Large intestine (tissue), 3 donors: ENCODE results near the gene OGA. TPM values are rescaled to one million over a fixed set of nuclear protein-coding genes. Genes with fewer than 3 reads are reported as not detected.

Experiments used
- DNase-seq, 2 donors: peaks; one replicate each; pipeline versions ENCODE4 v3.0.0 to v3.0.0-alpha.2; 2013
- H3K27ac ChIP-seq: one replicate; pipeline ENCODE4 v1.5.1; 2013; ENCODE audit warnings: low read length
- H3K27me3 ChIP-seq: 2 replicates; pipeline ENCODE4 v1.6.1; 2013; ENCODE audit warnings: low read length; ENCODE audit not compliant: control insufficient read depth, insufficient read depth
- H3K36me3 ChIP-seq: 2 replicates; pipeline ENCODE4 v1.6.1; 2013; ENCODE audit warnings: low read length; ENCODE audit not compliant: control insufficient read depth, insufficient read depth
- H3K4me1 ChIP-seq: one replicate; pipeline ENCODE4 v1.6.1; 2013; ENCODE audit warnings: low read length; ENCODE audit not compliant: control insufficient read depth, insufficient read depth
- H3K4me3 ChIP-seq: one replicate; pipeline ENCODE4 v1.5.1; 2013; ENCODE audit warnings: low read length
- H3K9me3 ChIP-seq: one replicate; pipeline ENCODE4 v1.6.1; 2013; ENCODE audit warnings: mild to moderate bottlenecking, low read depth, low read length, moderate library complexity; ENCODE audit not compliant: control insufficient read depth
- WGBS: methylation state at CpG from one replicate; pipeline ENCODE4 v1.1.5; 2013; ENCODE audit warnings: low lambda C conversion rate; ENCODE audit not compliant: insufficient coverage; 5-methylcytosine and 5-hydroxymethylcytosine counted together
- polyA plus RNA-seq: library from polyadenylated mRNA; unstranded; fragments of 120-200 nt; gene quantifications from one replicate; pipeline ENCODE4 v1.2.1, GENCODE V29; 2013

OGA gene
- polyA plus RNA-seq, 1 donor, result 129 TPM

DNA sequence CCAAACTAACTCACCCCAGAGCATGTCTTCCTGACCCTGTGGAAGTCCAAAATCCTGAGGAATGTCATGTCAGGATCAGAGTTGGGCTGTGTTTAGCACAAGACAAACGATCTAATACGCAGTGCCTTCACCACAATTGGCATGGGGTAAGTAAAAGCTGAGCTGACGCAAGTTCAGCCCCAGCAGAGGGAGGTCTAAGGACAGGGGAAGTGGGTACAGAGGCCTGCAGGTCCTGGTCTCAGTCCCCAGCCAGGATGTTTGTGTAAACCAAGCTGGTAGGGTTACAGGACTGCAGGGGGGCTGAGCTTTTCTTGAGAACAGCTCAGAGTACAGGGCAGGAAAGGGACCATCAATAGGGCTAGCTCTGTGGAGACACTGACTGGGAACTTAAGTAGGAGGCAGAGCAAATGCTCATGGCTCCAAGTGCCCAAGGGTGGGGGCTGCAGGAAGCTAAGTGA lies 30.7 kb upstream of the OGA start:
- peaks cover 40% of the 10 kb centered on the region for H3K36me3 ChIP-seq
- no peaks in the 10 kb centered on the region for H3K27me3 ChIP-seq
- H3K4me1 ChIP-seq, result peaks cover 2% of the 10 kb centered on the region
- H3K4me3 ChIP-seq, result no peak overlapping the region
- H3K27ac ChIP-seq, result no peak overlapping the region
- no CpG with 5 or more reads among the region's 3 CpGs for WGBS
- DNase-seq, result no peak
- H3K9me3 ChIP-seq, result no peaks in the 10 kb centered on the region

- no peak overlapping the region for H3K4me3 ChIP-seq
- DNase-seq, result no peak
- H3K27ac ChIP-seq, result no peak overlapping the region
- WGBS, result no CpG with 5 or more reads among the region's 4 CpGs
- no peaks in the 10 kb centered on the region for H3K9me3 ChIP-seq
- H3K36me3 ChIP-seq, result peaks cover 40% of the 10 kb centered on the region
- no peaks in the 10 kb centered on the region for H3K27me3 ChIP-seq
- peaks cover 2% of the 10 kb centered on the region for H3K4me1 ChIP-seq
These were observed 30.2 kb upstream of the OGA start for GRCh38 chr10:101848408-101848807.

- Histone ChIP-seq H3K36me3 (peaks cover 38% of the 10 kb centered on the region), H3K27me3 (no peaks in the 10 kb centered on the region), H3K4me3 (no peak overlapping the region), H3K9me3 (no peaks in the 10 kb centered on the region), H3K4me1 (peaks cover 8% of the 10 kb centered on the region), H3K27ac (no peak overlapping the region)
- DNase-seq, result no peak
- no CpG with 5 or more reads among the region's 3 CpGs for WGBS
These were observed 27.6 kb upstream of the OGA start for GRCh38 chr10:101845893-101846292.

DNA sequence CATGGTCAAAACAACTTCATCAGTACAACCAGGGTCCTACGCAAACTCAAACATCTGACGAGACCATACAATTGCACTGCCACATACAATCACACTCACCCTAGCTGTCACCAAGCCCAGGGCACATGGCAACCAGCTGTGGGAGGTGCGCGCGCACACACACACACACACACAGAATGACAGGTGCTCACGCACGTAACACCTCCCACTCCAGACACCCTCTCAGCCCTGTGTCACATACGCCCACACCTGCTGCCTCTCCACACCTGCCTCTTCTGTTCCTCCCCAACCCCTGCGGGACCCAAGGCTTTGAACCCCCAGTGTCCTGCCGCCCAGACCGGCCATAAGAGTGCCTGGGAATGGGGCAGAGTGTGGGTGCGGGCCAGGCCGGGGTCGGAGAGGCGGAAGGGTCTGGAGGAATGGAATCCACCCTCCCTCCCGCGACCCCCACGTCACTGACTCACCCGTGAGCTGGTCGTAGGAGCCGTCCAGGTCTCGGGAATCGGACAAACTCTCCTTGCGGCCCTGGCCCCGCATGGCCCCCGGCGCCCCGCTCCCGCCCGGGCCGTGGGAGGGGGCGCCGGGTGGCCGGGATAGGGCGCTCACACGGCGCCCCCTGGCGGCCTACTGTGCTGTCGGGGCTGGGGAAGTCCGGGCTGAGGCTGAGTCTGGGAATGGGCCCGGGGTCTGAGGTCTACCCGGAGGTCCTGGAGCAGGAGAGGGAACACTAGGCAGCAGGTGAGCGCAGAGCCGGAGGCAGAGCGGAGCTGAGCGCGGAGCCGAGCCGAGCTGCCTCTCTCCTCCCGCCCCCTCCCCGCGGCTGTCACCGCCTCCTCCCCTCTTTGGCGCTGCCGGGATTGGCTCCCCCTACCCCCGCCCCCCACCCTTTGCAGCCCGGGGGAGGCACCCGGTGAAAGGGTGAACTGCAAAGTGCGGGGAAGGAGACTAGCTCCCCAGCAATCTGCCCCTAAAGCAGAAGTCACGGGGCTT lies 25.1 kb upstream of the OGA start, which contains the start of gene KCNIP2:
TSS of gene KCNIP2 (minus strand) at position 769 of the 990 bp plus-strand sequence. CDS start at position 537, 232 bp downstream.
- peaks cover 21% of the 10 kb centered on the region for H3K36me3 ChIP-seq
- no peak within 1 kb of the TSS for H3K27ac ChIP-seq
- H3K9me3 ChIP-seq, result no peaks in the 10 kb centered on the region
- H3K4me3 ChIP-seq, result peak within 1 kb of the TSS; percentile 16
- H3K27me3 ChIP-seq, result no peaks in the 10 kb centered on the region
- no CpG with 5 or more reads among the region's 60 CpGs for WGBS
- no peak for DNase-seq
- H3K4me1 ChIP-seq, result peaks cover 24% of the 10 kb centered on the region

- Histone ChIP-seq H3K4me1 (peaks cover 37% of the 10 kb centered on the region), H3K27me3 (no peaks in the 10 kb centered on the region), H3K36me3 (peaks cover 9% of the 10 kb centered on the region), H3K4me3 (no peak overlapping the region), H3K9me3 (no peaks in the 10 kb centered on the region), H3K27ac (no peak overlapping the region)
- DNase-seq, result no peak
These were observed 23.6 kb upstream of the OGA start for GRCh38 chr10:101841826-101842225.

DNA sequence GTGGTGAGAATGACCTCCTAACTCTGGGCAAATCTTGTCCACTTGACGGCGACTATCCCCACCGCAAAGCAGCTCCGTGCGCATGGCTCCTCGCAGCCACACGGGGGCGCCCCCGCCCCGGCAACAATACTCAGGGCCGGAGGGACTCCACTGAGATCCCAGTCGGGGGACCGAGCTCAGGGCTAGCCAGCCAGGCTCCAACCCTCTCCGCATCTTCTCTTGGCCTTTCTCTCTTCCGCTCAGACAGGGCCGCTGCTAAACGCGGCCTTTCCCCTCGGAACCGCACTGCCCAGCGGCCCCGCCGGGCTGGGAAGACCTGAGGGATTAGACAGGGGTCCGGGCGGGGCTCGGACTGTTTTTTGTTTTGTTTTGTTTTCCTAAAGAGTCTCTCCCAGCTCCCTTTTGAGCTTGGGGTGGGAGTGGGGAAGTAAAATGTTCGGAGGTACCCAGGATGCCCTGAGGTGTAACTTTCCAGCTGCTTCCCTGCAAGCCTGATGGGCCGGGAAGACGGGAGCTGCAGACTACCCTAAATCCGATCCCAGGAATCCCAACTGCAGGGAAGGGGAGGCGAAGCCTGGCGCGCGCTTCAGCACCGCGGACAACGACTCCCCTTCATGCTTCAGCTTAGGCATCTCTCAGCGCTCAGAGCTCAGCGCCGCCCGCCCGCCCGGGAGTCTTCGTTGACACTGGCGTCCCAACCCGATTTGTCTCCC lies 22.7 kb upstream of the OGA start:
- Histone ChIP-seq H3K27me3 (no peaks in the 10 kb centered on the region), H3K27ac (peak overlapping the region; percentile 11), H3K4me1 (peaks cover 42% of the 10 kb centered on the region), H3K36me3 (peaks cover 3% of the 10 kb centered on the region), H3K9me3 (no peaks in the 10 kb centered on the region), H3K4me3 (peak overlapping the region; percentile 57)
- DNase-seq, result peak; percentile 72 to 76
- WGBS, result no CpG with 5 or more reads among the region's 46 CpGs

- peak in 1 of 2 donors; percentile 38 for DNase-seq
- WGBS, result 0% methylated on average over 2 of the region's 19 CpGs
- Histone ChIP-seq H3K9me3 (no peaks in the 10 kb centered on the region), H3K27ac (no peak overlapping the region), H3K4me3 (peak overlapping the region; percentile 57), H3K36me3 (no peaks in the 10 kb centered on the region), H3K4me1 (peaks cover 42% of the 10 kb centered on the region), H3K27me3 (no peaks in the 10 kb centered on the region)
These were observed 21.9 kb upstream of the OGA start for GRCh38 chr10:101840102-101840684.

- Histone ChIP-seq H3K27ac (peak overlapping the region; percentile 78), H3K4me3 (peak overlapping the region; percentile 57), H3K27me3 (no peaks in the 10 kb centered on the region), H3K4me1 (peaks cover 43% of the 10 kb centered on the region), H3K36me3 (no peaks in the 10 kb centered on the region), H3K9me3 (no peaks in the 10 kb centered on the region)
- peak in 1 of 2 donors; percentile 73 for DNase-seq
- WGBS, result 0% methylated on average over 1 of the region's 36 CpGs
These were observed 21.3 kb upstream of the OGA start for GRCh38 chr10:101839416-101840063.

DNA sequence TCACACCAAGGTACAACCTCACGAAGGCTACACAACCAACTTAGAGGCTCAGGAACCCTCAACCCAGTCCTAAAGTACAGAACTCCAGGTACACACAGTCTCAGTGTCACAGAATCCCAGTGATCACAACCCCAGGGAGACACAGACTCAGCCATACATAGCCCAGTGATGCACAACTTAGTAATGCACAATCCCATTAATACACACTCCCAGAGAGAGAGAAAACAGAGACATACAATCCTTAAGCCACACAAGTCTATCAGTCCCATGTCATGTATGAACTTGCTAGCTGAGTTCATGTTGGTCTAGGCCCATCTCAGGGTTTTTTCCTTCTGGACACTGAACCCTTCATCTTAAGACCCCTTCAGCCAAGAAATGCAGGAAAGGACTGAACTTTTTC lies 20.8 kb upstream of the OGA start:
- Histone ChIP-seq H3K36me3 (no peaks in the 10 kb centered on the region), H3K27me3 (no peaks in the 10 kb centered on the region), H3K27ac (peak overlapping the region; percentile 78), H3K9me3 (no peaks in the 10 kb centered on the region), H3K4me1 (peaks cover 43% of the 10 kb centered on the region), H3K4me3 (peak overlapping the region; percentile 57)
- no CpG with 5 or more reads among the region's 1 CpG for WGBS
- DNase-seq, result no peak
